HEK293 (cell line): Measurements from ENCODE around the gene SYNCRIP.

Experiments
- CTCF ChIP-seq: fragments of 450-650 bp; formaldehyde crosslinking; IDR thresholded peaks from 2 replicates; pipeline ENCODE4 v1.5.1; 2016; ENCODE audit warnings: missing biosample characterization, missing genetic modification characterization
- PRDM10 ChIP-seq: fragments of 450-650 bp; formaldehyde crosslinking; IDR thresholded peaks from 2 replicates; pipeline ENCODE4 v1.5.1; 2016; ENCODE audit warnings: missing biosample characterization, missing genetic modification characterization
- ZFP37 ChIP-seq: fragments of 450-650 bp; formaldehyde crosslinking; IDR thresholded peaks from 2 replicates; pipeline ENCODE4 v1.5.1; 2016; ENCODE audit warnings: missing biosample characterization, missing genetic modification characterization
- ZNF114 ChIP-seq: fragments of 450-650 bp; formaldehyde crosslinking; IDR thresholded peaks from 2 replicates; pipeline ENCODE4 v1.5.0; 2017; ENCODE audit warnings: missing biosample characterization, missing genetic modification characterization
- ZNF121 ChIP-seq: fragments of 450-650 bp; formaldehyde crosslinking; IDR thresholded peaks from 2 replicates; pipeline ENCODE4 v1.5.1; 2016; ENCODE audit warnings: missing biosample characterization, missing genetic modification characterization
- ZNF350 ChIP-seq: fragments of 450-650 bp; formaldehyde crosslinking; IDR thresholded peaks from 2 replicates; pipeline ENCODE4 v1.5.0; 2017; ENCODE audit warnings: missing biosample characterization, mild to moderate bottlenecking, missing genetic modification characterization
- ZNF777 ChIP-seq: fragments of 450-650 bp; formaldehyde crosslinking; IDR thresholded peaks from 2 replicates; pipeline ENCODE4 v1.5.1; 2017; ENCODE audit warnings: missing biosample characterization, missing genetic modification characterization, borderline replicate concordance
- ZNF792 ChIP-seq: fragments of 450-650 bp; formaldehyde crosslinking; IDR thresholded peaks from 2 replicates; pipeline ENCODE4 v1.5.1; 2016; ENCODE audit warnings: missing biosample characterization, missing genetic modification characterization

GRCh38 chr6:85674604-85675003 is 31.9 kb upstream of the SYNCRIP start:
- TF ChIP-seq ZNF114 (tag by site-specific recombination) (no peak), ZNF777 (no peak), CTCF (tag by site-specific recombination) (no peak), ZNF350 (tag by site-specific recombination) (no peak), ZNF792 (tag by site-specific recombination) (no peak), ZNF121 (tag by site-specific recombination) (no peak), ZFP37 (tag by site-specific recombination) (no peak), PRDM10 (no peak)
